ENCODE data around the gene GCLC. TPM values are rescaled to one million over a fixed set of nuclear protein-coding genes. Genes with fewer than 3 reads are reported as not detected.

Gene GCLC
- total RNA-seq, 1 experiment from 2014 or later = 37.2 TPM

DNA sequence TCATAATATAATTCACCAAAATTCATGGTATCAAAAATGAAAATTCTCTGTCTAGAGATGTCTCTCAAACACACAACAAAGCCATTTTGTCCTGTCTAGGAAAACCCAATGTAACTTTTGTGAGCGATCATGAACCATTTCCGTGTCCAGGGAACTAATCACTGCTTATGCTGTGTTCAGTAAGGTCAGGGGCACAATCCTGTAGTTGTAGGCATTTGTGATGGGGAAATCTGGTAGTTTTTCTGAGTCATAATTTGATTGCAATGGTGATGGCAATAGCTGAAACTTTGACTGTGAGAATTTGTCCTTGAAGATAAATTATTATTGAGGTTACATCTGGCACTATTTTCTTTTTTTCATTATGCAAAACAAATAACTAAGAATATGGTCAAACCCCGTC, 21.0 kb upstream of the GCLC start:
- ChIA-PET CTCF (no interaction called here), POLR2A (interaction anchor here (0.7 kb wide), 1 partner anchor 14 kb away, joined by 16 read pairs; no protein-coding TSS in a partner anchor)
- Histone ChIP-seq H3K9me3 (ENCODE audit: control insufficient read depth, insufficient read depth, low read depth, low read length) (peaks cover 8% of the 10 kb centered on the region; the same call in 1 of the 2 replicates), H3K27me3 (ENCODE audit: control insufficient read depth, insufficient read depth, low read length) (no peaks in the 10 kb centered on the region), H3K4me1 (ENCODE audit: control insufficient read depth, insufficient read depth, low read length) (no peaks in the 10 kb centered on the region), H3K27ac (ENCODE audit: low read length) (no peak overlapping the region), H3K36me3 (ENCODE audit: control insufficient read depth, insufficient read depth, low read length) (no peaks in the 10 kb centered on the region), H3K4me3 (ENCODE audit: low read depth in 2 of 2, low read length in 2 of 2) (no peak overlapping the region)
- TF ChIP-seq, protein P1, sequence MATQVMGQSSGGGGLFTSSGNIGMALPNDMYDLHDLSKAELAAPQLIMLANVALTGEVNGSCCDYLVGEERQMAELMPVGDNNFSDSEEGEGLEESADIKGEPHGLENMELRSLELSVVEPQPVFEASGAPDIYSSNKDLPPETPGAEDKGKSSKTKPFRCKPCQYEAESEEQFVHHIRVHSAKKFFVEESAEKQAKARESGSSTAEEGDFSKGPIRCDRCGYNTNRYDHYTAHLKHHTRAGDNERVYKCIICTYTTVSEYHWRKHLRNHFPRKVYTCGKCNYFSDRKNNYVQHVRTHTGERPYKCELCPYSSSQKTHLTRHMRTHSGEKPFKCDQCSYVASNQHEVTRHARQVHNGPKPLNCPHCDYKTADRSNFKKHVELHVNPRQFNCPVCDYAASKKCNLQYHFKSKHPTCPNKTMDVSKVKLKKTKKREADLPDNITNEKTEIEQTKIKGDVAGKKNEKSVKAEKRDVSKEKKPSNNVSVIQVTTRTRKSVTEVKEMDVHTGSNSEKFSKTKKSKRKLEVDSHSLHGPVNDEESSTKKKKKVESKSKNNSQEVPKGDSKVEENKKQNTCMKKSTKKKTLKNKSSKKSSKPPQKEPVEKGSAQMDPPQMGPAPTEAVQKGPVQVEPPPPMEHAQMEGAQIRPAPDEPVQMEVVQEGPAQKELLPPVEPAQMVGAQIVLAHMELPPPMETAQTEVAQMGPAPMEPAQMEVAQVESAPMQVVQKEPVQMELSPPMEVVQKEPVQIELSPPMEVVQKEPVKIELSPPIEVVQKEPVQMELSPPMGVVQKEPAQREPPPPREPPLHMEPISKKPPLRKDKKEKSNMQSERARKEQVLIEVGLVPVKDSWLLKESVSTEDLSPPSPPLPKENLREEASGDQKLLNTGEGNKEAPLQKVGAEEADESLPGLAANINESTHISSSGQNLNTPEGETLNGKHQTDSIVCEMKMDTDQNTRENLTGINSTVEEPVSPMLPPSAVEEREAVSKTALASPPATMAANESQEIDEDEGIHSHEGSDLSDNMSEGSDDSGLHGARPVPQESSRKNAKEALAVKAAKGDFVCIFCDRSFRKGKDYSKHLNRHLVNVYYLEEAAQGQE (IDR thresholded peaks at IDR 0.05; ENCODE audit: insufficient read depth in 1 of 2, low read depth in 2 of 2, low read length in 1 of 2) = no peak
- TF ChIP-seq, protein P2, sequence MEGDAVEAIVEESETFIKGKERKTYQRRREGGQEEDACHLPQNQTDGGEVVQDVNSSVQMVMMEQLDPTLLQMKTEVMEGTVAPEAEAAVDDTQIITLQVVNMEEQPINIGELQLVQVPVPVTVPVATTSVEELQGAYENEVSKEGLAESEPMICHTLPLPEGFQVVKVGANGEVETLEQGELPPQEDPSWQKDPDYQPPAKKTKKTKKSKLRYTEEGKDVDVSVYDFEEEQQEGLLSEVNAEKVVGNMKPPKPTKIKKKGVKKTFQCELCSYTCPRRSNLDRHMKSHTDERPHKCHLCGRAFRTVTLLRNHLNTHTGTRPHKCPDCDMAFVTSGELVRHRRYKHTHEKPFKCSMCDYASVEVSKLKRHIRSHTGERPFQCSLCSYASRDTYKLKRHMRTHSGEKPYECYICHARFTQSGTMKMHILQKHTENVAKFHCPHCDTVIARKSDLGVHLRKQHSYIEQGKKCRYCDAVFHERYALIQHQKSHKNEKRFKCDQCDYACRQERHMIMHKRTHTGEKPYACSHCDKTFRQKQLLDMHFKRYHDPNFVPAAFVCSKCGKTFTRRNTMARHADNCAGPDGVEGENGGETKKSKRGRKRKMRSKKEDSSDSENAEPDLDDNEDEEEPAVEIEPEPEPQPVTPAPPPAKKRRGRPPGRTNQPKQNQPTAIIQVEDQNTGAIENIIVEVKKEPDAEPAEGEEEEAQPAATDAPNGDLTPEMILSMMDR (IDR thresholded peaks at IDR 0.05) = no peak
- TF ChIP-seq TCF7L2 (IDR thresholded peaks at IDR 0.05; ENCODE audit: low read depth, low read length) (no peak), SIN3A (IDR thresholded peaks at IDR 0.05; ENCODE audit: borderline replicate concordance, insufficient read depth, low read depth, low read length) (no peak), POLR2AphosphoS5 (IDR thresholded peaks at IDR 0.05; ENCODE audit: low read depth, low read length) (no peak)
- DNase-seq (ENCODE audit: low read depth, low spot score) (no peak), ATAC-seq (no peak)
- intact Hi-C loops (cut with micrococcal nuclease; ENCODE audit: unreplicated experiment) = no loop called here
- no TSS peak for BruUV-seq (replicated peaks)
- in situ Hi-C loops (cut with HindIII; ENCODE audit: low pct_unique_long_range_greater_than_20kb, low sequenced_read_pairs) = no loop called here

DNA sequence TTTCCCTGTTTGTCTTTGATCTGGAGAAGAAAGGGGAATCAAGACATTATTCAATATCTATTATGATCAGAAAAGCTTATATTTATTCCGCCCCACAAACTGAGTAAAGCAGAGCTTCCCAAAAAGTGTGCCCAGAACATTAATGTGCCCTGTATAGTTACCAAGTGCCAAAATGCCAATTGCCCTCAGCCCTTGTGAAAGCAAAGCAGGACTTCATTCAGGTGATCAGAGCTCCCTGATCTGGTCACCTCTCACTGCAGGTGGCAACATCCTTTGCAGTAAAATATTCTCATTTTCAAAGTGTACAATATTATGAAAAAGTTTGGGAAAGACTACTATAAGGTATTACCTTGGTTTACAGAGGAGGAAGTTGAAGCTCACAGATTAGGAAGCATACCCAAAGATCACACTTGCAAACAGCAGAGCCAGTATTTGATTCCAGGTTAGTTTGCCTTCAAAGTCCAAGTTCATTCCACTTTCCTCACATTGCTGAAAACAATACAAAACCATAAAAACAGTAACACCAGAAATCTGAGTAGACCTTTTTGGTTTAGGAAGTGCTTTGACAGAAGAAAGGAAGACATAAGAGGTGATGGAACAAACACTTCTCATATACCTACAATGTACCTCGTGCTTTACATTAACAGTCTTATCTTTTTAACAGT, 19.6 kb upstream of the GCLC start:
- CTCF ChIA-PET = no interaction called here

More for the DNA sequence above, 19.6 kb upstream of the GCLC start:
- in situ Hi-C loops (cut with HindIII; ENCODE audit: low pct_unique_long_range_greater_than_20kb, low sequenced_read_pairs) = no loop called here
- Histone ChIP-seq H3K27me3 (ENCODE audit: control insufficient read depth, insufficient read depth, low read length) (no peaks in the 10 kb centered on the region), H3K36me3 (ENCODE audit: control insufficient read depth, insufficient read depth, low read length) (no peaks in the 10 kb centered on the region), H3K4me3 (ENCODE audit: low read depth in 2 of 2, low read length in 2 of 2) (no peak overlapping the region), H3K27ac (ENCODE audit: low read length) (no peak overlapping the region), H3K4me1 (ENCODE audit: control insufficient read depth, insufficient read depth, low read length) (no peaks in the 10 kb centered on the region), H3K9me3 (ENCODE audit: control insufficient read depth, insufficient read depth, low read depth, low read length) (peaks cover 16% of the 10 kb centered on the region; the same call in 1 of the 2 replicates)
- TF ChIP-seq TCF7L2 (IDR thresholded peaks at IDR 0.05; ENCODE audit: low read depth, low read length) = no peak
- TF ChIP-seq, protein P1 (IDR thresholded peaks at IDR 0.05; ENCODE audit: insufficient read depth in 1 of 2, low read depth in 2 of 2, low read length in 1 of 2) = no peak
- no peak for TF ChIP-seq SIN3A (IDR thresholded peaks at IDR 0.05; ENCODE audit: borderline replicate concordance, insufficient read depth, low read depth, low read length)
- no peak for TF ChIP-seq POLR2AphosphoS5 (IDR thresholded peaks at IDR 0.05; ENCODE audit: low read depth, low read length)
- TF ChIP-seq, protein P2 (IDR thresholded peaks at IDR 0.05) = no peak
- POLR2A ChIA-PET = no interaction called here
- BruUV-seq (replicated peaks) = no TSS peak
- DNase-seq (ENCODE audit: low read depth, low spot score) (no peak), ATAC-seq (no peak)
- intact Hi-C loops (cut with micrococcal nuclease; ENCODE audit: unreplicated experiment) = no loop called here

Data from Panc1 (cell line).